SK-N-SH (cell line): ENCODE measurements around the gene NR6A1. TPM values are rescaled to one million over a fixed set of nuclear protein-coding genes. Genes with fewer than 3 reads are reported as not detected.

Experiments
- CTCF ChIA-PET: fragments of 300-600, 350-600 bp; formaldehyde crosslinking; extraction: SDS; loops from one replicate; lab custom pipeline; 2021; lab: Yijun Ruan, JAX
- POLR2A ChIA-PET: fragments of 350-600 bp; sonication (Branson Sonifier 250); formaldehyde crosslinking; extraction: SDS; loops from one replicate; lab custom pipeline; 2020; ENCODE audit warnings: antibody characterized with exemption, inconsistent platforms; lab: Yijun Ruan, JAX
- DNase-seq: peaks from one replicate; pipeline ENCODE4 v3.0.0; 2012
- H2AFZ ChIP-seq: fragments of 200-600 bp; sonication (generic); 2 replicates; pipeline ENCODE4 v1.8.1; 2016; ENCODE audit warnings: antibody characterized with exemption, mild to moderate bottlenecking, low read depth
- H3F3A ChIP-seq: fragments of 200-600 bp; sonication (generic); replicated peaks from 2 replicates; pipeline ENCODE3; 2016; ENCODE audit warnings: antibody characterized with exemption, mild to moderate bottlenecking; ENCODE audit not compliant: insufficient read depth
- H3K27ac ChIP-seq, 2 experiments: fragments of 200-500 bp in 1 of 2; fragments of 200-600 bp in 1 of 2; sonication (Bioruptor generic) in 1 of 2; sonication (generic), shearing (Covaris generic) in 1 of 2; 2 replicates each; pipeline versions ENCODE4 v1.5.1 to v1.6.1; 2014 to 2016; ENCODE audit warnings: low read depth in 2 of 2, inconsistent platforms in 1 of 2, low read length in 1 of 2, mild to moderate bottlenecking in 1 of 2, mixed read lengths in 1 of 2
- H3K27me3 ChIP-seq: fragments of 200-600 bp; sonication (generic), shearing (Covaris generic); 2 replicates; pipeline ENCODE4 v1.6.1; 2016; ENCODE audit warnings: mixed run types; ENCODE audit not compliant: insufficient read depth
- H3K36me3 ChIP-seq, 2 experiments: fragments of 200-500 bp in 1 of 2; fragments of 200-600 bp in 1 of 2; sonication (Bioruptor generic) in 1 of 2; sonication (generic) in 1 of 2; replicated peaks in 1 of 2; 2 replicates each; pipeline versions ENCODE3 to v1.5.1; 2014 to 2016; ENCODE audit warnings: low read length in 1 of 2, mild to moderate bottlenecking in 1 of 2; ENCODE audit not compliant: insufficient read depth in 2 of 2, control insufficient read depth in 1 of 2
- H3K4me1 ChIP-seq, 2 experiments: fragments of 200-500 bp in 1 of 2; fragments of 200-600 bp in 1 of 2; sonication (Bioruptor generic) in 1 of 2; sonication (generic), shearing (Covaris generic) in 1 of 2; 2 replicates each; pipeline versions ENCODE4 v1.5.1 to v1.6.1; 2014 to 2016; ENCODE audit warnings: low read depth in 1 of 2, low read length in 1 of 2, mixed run types in 1 of 2; ENCODE audit not compliant: insufficient read depth in 2 of 2, control insufficient read depth in 1 of 2
- H3K4me2 ChIP-seq: fragments of 200-600 bp; sonication (generic), shearing (Covaris generic); 2 replicates; pipeline ENCODE4 v1.6.1; 2017; ENCODE audit warnings: mixed run types
- H3K4me3 ChIP-seq, 2 experiments: fragments of 200-500 bp in 1 of 2; fragments of 200-600 bp in 1 of 2; sonication (Bioruptor generic) in 1 of 2; sonication (generic), shearing (Covaris generic) in 1 of 2; 2 replicates each; pipeline versions ENCODE4 v1.5.1 to v1.8.1; 2014 to 2016; ENCODE audit warnings: low read depth in 2 of 2, inconsistent platforms in 1 of 2, low read length in 1 of 2, mild to moderate bottlenecking in 1 of 2, mixed read lengths in 1 of 2, moderate library complexity in 1 of 2
- H3K79me2 ChIP-seq: fragments of 200-600 bp; sonication (generic); 2 replicates; pipeline ENCODE4 v1.8.1; 2017; ENCODE audit warnings: mild to moderate bottlenecking; ENCODE audit not compliant: insufficient read depth
- H3K9ac ChIP-seq: fragments of 200-600 bp; sonication (generic); 2 replicates; pipeline ENCODE4 v1.6.1; 2017; ENCODE audit warnings: mixed run types
- H3K9me2 ChIP-seq: fragments of 200-600 bp; sonication (generic); 2 replicates; pipeline ENCODE4 v1.6.1; 2017; ENCODE audit warnings: mixed run types
- H3K9me3 ChIP-seq: fragments of 200-600 bp; sonication (generic); 2 replicates; pipeline ENCODE4 v1.6.1; 2017; ENCODE audit warnings: mixed run types, mild to moderate bottlenecking, moderate library complexity
- H4K20me1 ChIP-seq: fragments of 200-600 bp; sonication (generic); 2 replicates; pipeline ENCODE4 v1.6.1; 2017; ENCODE audit warnings: mild to moderate bottlenecking, mixed run types; ENCODE audit not compliant: insufficient read depth
- CTCF ChIP-seq: fragments of 200-600 bp; sonication (generic); IDR thresholded peaks from 2 replicates; pipeline ENCODE4 v1.6.1; 2017; ENCODE audit warnings: antibody characterized with exemption, mild to moderate bottlenecking, moderate library complexity
- ELF1 ChIP-seq: IDR thresholded peaks from 2 replicates; pipeline ENCODE4 v1.4.0; 2012
- FOSL2 ChIP-seq: IDR thresholded peaks from 2 replicates; pipeline ENCODE4 v1.4.0; 2012; ENCODE audit warnings: low read depth, mild to moderate bottlenecking, moderate library complexity, borderline replicate concordance
- FOXJ3 ChIP-seq: sonication (generic); formaldehyde crosslinking; IDR thresholded peaks from 2 replicates; pipeline ENCODE4 v1.5.1; 2020; ENCODE audit warnings: mild to moderate bottlenecking, missing genetic modification reagents
- FOXM1 ChIP-seq: IDR thresholded peaks from 2 replicates; pipeline ENCODE4 v1.4.0; 2012; ENCODE audit warnings: low read depth, mild to moderate bottlenecking
- GABPA ChIP-seq: IDR thresholded peaks from 2 replicates; pipeline ENCODE4 v1.4.0; 2012; ENCODE audit warnings: low read depth, mild to moderate bottlenecking
- GATA2 ChIP-seq: sonication (generic); formaldehyde crosslinking; IDR thresholded peaks from 2 replicates; pipeline ENCODE4 v1.5.0; 2020; ENCODE audit warnings: mild to moderate bottlenecking, missing genetic modification reagents
- IRF3 ChIP-seq: fragments of 150-350 bp; IDR thresholded peaks from 2 replicates; pipeline ENCODE4 v1.6.1; 2016; ENCODE audit warnings: mild to moderate bottlenecking, low read depth, low read length
- MEF2A ChIP-seq: IDR thresholded peaks from 2 replicates; pipeline ENCODE4 v1.4.0; 2012; ENCODE audit warnings: low read depth, borderline replicate concordance
- NRF1 ChIP-seq: IDR thresholded peaks from 2 replicates; pipeline ENCODE4 v1.6.1; 2012; ENCODE audit warnings: low read depth, mild to moderate bottlenecking, low read length
- PBX3 ChIP-seq: IDR thresholded peaks from 2 replicates; pipeline ENCODE4; 2012
- RAD21 ChIP-seq: IDR thresholded peaks from 2 replicates; pipeline ENCODE4 v1.6.1; 2012; ENCODE audit warnings: mild to moderate bottlenecking, low read length
- RFX5 ChIP-seq: IDR thresholded peaks from 2 replicates; pipeline ENCODE4 v1.6.1; 2012; ENCODE audit warnings: mild to moderate bottlenecking, improper control_type of control experiment, low read length
- RXRA ChIP-seq: IDR thresholded peaks from 2 replicates; pipeline ENCODE4 v1.4.0; 2012; ENCODE audit warnings: low read depth, mild to moderate bottlenecking, borderline replicate concordance
- TCF12 ChIP-seq: IDR thresholded peaks from 2 replicates; pipeline ENCODE4 v1.4.0; 2012
- TEAD4 ChIP-seq: IDR thresholded peaks from 2 replicates; pipeline ENCODE4 v1.4.0; 2012; ENCODE audit warnings: mild to moderate bottlenecking, borderline replicate concordance; ENCODE audit not compliant: insufficient read depth
- USF1 ChIP-seq: IDR thresholded peaks from 2 replicates; pipeline ENCODE4 v1.4.0; 2012; ENCODE audit warnings: low read depth, borderline replicate concordance
- USF2 ChIP-seq: fragments of 150-350 bp; IDR thresholded peaks from 2 replicates; pipeline ENCODE4 v1.6.1; 2017; ENCODE audit warnings: antibody characterized with exemption, low read length, low read depth, borderline replicate concordance
- YY1 ChIP-seq: IDR thresholded peaks from 2 replicates; pipeline ENCODE4 v1.4.0; 2012; ENCODE audit warnings: low read depth, mild to moderate bottlenecking
- ZBTB33 ChIP-seq: IDR thresholded peaks from 2 replicates; pipeline ENCODE4 v1.4.0; 2012; ENCODE audit warnings: low read depth, borderline replicate concordance
- WGBS: methylation state at CpG from one replicate; pipeline ENCODE4 v1.1.6; 2017; ENCODE audit warnings: low lambda C conversion rate; 5-methylcytosine and 5-hydroxymethylcytosine counted together
- polyA plus RNA-seq, 3 experiments: library from polyadenylated mRNA; depleted of rRNA; stranded (reverse); fragments of >200 nt; gene quantifications; 2 replicates each; pipeline ENCODE4 v1.2.3, GENCODE V29; 2012

Gene NR6A1
- polyA plus RNA-seq, 1 of the 3 experiments (the other 2 are of a cell fraction), result 1.2 TPM

- no peak for DNase-seq
- no peaks in the 10 kb centered on the region; the same call in 1 of the 2 replicates for H3K27me3 ChIP-seq
Observed at GRCh38 chr9:124493794-124494479, 277.2 kb downstream of the NR6A1 start.

More at GRCh38 chr9:124493794-124494479, 277.2 kb downstream of the NR6A1 start:
- TF ChIP-seq TEAD4, result no peak
- TF ChIP-seq FOXM1, result no peak
- no peak for TF ChIP-seq ZBTB33
- no peak for TF ChIP-seq RFX5
- no peak for TF ChIP-seq MEF2A
- TF ChIP-seq NRF1, result no peak
- TF ChIP-seq RAD21, result no peak
- TF ChIP-seq FOSL2, result no peak
- TF ChIP-seq GABPA, result no peak
- TF ChIP-seq CTCF, result no peak
- TF ChIP-seq USF1, result no peak
- TF ChIP-seq YY1, result no peak
- TF ChIP-seq IRF3, result no peak
- no peak for TF ChIP-seq PBX3
- TF ChIP-seq TCF12, result no peak
- no peak for TF ChIP-seq ELF1
- no peak for TF ChIP-seq RXRA
- TF ChIP-seq USF2, result no peak
- no peak for TF ChIP-seq FOXJ3 (CRISPR knock-in tag)
- no peak for TF ChIP-seq GATA2 (CRISPR knock-in tag)
- H3K9me3 ChIP-seq, result no peaks in the 10 kb centered on the region
- H3K36me3 ChIP-seq, result no peaks in the 10 kb centered on the region
- no peak overlapping the region for H3K27ac ChIP-seq
- no peak overlapping the region for H3K4me2 ChIP-seq
- no peaks in the 10 kb centered on the region; a peak in 1 of 4 replicates for H3K4me1 ChIP-seq
- POLR2A ChIA-PET, result no interaction called here
- no peak overlapping the region for H3K9ac ChIP-seq
- H4K20me1 ChIP-seq, result no peaks in the 10 kb centered on the region
- no peak overlapping the region for H3K4me3 ChIP-seq
- H2AFZ ChIP-seq, result no peak overlapping the region
- WGBS, result 77% methylated on average over 11 of the region's 18 CpGs
- no peaks in the 10 kb centered on the region for H3K79me2 ChIP-seq
- no peaks in the 10 kb centered on the region for H3K9me2 ChIP-seq
- H3F3A ChIP-seq, result no peaks in the 10 kb centered on the region
- CTCF ChIA-PET, result interaction anchor here (0.8 to 1.3 kb wide), 5 partner anchors 9 to 84 kb away, joined by 3 to 4 read pairs (median 3); no protein-coding TSS in a partner anchor
